IPS DF 19.7 (cell line): ENCODE measurements around the gene ZBTB20.
A peak's percentile ranks its signal among the peaks of the same experiment; 100 is the strongest.

Experiments
- DNase-seq: peaks from one replicate; pipeline ENCODE4 v3.0.0-alpha.2; 2013; ENCODE audit warnings: low read depth, low spot score

Gene ZBTB20

DNA sequence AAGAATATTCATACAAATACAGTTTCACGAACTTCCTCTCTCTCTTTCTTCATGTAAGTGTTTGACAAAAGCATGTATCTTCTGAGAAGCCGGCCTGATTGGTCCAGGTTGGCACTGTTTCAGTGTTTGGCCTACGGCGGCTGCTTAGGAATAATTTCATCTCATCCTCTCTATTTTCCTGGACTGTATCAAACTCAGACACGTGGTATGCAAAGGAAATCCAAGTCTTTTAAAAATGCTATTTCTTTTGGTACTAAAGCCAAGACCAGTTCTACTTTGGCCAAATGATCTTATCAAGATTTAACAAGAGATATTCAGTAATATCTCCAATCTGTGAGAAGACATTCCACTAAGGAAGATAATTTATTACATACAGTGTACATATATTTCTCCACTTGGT lies 700.5 kb downstream of the ZBTB20 start:
- no peak for DNase-seq

DNA sequence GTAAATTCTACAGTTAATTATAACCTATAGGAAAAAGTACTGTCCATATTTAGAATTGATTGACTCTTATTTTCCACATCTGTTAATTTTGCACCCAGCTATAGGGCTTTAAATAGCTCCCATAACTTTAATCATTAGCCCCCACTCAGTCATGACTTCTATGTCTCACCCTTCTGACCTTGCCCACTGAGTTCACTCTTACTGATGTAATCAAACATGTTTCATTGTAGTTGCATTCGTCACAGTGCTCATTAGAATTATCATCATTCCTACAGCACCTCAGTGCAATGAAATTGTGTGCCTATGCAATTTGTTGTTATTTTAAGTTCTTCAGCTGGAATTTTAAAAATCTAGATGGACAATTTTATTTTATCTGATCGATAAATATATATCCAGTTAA lies 701.9 kb downstream of the ZBTB20 start:
- DNase-seq = no peak

DNA sequence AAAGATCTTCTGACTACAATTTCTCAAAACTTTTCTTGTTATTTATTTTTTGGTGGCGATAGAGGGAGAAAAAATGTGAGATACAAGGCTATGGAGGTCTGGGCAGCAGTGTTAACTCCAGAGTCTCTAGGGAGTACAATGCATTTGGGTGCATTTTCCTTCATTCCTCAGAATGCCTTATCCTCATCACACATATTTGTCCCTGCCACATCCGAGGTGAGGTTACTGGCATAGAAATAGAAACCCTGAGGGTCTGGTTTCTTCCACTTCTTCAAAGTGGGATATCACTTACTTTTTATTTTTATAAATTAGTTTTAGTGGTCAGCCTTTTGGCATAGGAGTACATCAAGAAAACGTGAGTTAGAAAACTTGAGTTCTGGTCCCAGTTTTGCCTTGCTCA lies 702.9 kb downstream of the ZBTB20 start:
- DNase-seq = no peak

DNA sequence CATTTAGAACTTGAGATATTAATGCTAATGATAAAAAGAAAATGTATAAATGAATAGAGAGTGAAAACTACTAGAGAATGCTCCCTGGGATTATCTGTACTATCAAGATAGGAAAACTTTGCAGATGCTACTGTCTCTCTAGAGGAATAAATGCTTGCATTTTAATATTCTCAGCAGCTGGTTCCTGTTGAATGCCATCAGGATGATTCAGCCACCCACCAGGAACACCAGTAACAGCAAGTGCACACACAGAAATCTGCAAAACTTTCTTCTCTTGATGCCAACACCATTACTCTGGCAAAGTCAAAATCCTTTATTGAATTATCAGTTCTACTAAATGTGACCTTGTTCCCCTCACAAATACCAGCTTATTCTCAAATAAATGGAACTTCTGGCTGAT lies 704.8 kb downstream of the ZBTB20 start:
- no peak for DNase-seq

DNA sequence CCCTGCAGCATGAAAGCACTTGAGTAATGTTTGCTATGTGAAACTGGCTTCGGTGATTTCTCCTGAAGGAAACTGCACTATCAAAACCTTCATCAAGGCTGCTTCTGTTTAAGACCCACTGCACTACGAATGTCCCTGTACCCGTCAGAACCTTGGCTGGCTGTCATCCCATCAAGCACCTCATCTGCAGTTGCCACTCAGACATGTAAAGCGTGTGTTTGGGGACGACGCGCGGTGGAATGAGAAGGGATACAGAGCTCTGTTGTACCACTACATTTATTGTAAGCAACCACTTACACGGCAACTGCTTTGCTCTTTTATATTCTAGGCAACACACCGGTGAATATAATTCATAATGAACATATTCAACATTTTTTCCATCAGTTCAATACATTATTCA lies 705.7 kb downstream of the ZBTB20 start:
- DNase-seq = no peak

DNA sequence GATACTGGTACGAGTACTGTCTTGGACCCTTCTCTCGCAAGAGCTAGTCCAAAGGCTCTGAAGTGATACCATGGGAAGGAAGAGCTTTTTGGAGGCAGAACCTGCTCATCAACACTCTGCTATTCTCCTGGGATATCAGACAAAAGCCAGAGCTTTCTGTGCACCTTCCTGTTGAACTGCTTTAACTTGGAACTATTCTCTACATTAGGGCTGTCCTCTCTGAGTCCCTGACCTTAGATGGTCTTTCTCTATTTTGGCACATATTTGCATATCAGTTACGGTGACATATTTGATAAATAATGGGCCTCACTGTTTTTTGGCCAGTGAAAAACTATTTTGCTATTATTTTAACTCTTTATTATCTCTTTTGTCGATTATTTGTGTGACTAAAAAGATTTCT lies 706.4 kb downstream of the ZBTB20 start:
- no peak for DNase-seq

DNA sequence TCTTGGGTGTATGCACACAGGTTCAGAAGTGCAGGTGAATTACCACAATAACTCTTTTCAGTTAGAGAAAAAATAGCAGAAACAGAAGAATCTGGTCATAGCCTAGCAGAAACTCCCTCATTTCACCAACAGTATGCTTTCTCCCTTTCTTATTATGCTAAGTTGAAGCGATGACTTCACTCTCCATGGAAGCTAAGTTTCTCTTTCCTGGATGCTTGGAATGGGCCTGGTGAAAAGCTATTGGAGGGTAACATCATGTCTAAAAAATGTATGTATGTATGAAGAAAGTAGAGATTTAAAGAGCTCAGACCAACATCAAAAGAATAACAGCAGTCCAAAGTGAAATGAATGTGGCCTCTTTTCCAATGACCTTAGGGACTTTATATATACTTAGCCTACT lies 707.8 kb downstream of the ZBTB20 start:
- DNase-seq = no peak

DNA sequence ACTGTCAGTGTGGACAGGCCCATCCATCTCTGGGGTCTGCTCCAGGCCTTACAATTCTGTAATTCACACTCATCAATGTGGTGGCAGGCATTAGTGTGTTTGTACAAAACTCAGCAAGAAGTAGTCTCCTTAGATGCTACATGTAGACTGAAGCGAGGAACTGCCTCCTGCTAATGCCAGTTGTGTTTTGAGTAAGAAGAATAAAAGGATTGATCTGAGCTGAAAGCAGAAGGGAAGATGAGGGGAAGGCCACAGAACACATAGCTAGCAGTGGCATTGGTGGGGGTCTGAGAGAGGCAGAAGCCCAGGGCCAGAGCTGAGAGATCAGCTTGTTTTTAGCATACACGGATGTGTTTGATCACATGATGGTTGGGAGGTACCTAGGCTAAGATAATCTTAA lies 709.2 kb downstream of the ZBTB20 start:
- DNase-seq = no peak

DNA sequence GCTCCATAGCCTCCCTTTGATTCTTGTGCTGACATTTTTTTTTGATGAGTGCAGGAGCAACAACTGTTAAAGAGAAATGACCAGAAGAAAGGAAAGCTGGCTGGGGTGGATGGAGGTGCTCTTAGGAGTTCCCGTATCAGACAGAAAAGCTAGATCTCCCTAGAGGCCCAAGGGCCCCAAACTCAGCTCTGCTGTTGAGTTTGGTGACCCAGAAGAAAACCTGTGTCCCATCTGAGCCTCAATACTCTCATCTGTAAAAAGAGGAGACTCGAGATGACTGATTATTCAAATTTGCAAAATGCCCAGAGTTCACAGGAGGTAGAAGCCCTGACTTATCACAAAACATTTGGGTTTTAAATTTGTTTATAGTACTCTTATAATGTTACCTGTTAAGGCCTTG lies 710.9 kb downstream of the ZBTB20 start:
- DNase-seq = no peak

DNA sequence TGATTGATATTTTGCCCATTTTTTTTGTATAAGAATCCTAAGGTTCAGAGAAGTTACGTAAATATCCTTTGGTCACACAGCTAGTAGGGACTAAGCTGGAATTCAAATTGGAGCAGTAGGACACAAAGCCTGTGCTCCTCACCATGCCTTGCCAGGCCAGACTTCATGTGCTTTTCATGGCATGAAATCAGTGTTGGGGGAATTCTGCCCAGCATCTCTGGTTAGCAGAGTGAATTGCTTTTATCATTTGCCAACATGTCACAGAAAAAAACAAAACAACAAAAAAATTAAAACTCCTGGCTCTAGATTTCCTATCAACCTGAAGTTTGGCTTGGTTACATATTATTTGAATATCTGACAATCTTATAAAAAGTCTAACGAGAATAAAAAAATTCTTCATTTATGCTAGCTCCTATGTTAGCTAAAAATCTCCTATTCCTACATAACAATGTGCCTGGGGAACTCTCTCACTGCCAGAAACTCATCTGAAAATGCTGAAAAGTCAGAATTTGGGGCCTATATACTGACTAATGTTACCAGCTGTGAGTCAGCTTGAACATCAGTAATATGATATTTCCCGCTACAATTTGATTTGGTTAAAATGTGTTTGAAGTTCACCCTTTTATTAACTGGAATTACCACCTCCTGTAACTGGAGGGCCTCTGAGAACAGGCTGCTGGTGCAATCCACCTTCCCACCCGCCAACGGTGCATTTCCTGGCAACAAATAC lies 711.5 kb downstream of the ZBTB20 start:
- no peak for DNase-seq

DNA sequence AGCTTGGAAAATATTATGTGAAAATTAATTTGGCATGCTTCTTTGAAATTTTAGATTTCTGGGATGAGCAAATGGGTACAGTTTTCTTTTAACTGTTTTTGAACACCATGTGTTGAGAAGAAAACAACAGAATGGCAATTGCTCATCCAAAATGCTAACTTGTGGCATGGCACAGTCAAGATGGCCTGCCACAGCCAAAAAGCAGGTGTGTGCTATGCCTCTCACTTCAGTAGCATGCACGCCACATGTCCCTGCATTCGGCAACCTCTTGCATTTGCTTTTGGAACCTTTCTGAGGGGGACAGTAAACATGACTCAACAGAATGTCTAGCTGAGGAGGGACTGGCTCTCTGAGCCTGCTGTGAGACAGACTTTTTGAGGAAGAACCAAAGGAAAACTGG lies 714.8 kb downstream of the ZBTB20 start:
- DNase-seq = no peak

DNA sequence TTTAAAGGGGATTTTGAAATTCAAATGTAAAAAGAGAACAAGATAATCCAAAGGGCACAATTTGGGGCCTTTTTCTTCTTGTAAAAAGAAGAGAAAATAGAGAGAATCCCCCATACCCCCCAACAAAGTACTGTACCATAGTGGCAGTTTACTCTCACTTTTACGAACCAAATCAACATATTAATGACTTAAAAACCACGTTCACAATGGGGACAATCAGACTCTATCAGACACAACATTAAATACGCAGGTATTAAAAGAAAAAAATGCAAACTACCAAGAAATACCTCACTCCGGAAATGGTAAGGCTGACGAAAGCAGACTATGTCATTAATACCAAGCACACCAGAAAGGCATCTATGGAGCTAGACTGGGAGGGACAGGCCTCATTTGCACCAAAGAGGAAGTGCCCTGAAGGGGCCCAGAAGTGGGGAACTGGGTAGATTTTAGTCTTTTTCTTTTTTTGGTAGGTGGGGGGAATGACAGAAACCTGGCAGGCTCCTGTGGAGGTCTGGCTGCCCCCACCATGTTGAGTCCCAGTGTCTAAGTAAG lies 719.0 kb downstream of the ZBTB20 start:
- DNase-seq = no peak

DNA sequence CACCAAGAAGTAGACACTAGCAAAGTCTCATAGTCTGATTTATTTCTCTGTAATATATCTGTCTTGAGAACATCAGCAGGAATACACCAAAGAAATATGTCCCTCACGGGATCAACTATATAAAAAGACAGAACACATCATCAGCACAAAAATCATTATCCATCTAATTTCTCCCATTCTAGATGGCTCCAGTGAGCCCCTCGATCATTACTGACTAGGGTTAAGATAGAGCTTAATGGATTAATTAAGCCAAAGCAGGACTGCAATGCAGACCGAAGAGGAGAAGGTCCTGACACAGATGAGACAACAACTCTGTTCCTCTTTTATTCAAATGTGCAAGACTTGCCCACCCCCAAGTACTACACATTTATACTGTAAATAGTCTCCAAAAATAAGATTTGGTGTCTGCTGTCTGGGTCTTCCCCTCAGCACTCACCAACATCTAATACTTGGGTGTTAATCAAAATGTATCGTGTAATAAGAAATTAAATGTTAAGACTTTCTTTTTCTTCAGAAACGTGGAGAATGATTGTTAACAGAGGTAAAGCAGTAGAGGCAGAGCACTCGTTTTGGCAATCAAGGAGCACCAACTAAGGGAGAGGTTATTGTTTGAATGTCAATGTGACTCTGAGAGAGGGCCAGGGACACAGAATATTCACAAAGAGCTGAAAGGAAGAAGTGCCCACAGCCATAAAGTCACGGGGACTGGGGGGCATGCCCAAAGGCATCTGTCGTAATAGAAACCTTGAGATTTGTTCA lies 719.6 kb downstream of the ZBTB20 start:
- no peak for DNase-seq

DNA sequence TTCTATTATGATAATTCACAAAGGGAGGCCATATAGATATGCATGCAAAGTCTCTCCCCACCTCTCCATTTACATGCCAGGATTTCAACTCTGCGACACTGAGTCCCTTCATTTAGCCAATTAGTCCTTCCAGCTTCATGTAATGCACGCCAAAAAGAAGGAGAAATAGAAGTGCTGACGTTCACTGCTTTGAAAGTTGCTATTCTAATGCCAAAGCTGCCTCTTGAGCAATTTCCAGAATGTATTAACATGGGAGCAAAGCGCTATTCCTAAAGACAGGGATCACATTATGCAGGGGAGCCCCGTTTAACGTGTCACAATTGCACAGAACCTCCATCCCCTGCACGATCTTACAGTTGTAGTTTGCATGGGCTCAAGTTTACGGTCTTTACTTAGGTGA lies 722.8 kb downstream of the ZBTB20 start:
- DNase-seq = no peak

DNA sequence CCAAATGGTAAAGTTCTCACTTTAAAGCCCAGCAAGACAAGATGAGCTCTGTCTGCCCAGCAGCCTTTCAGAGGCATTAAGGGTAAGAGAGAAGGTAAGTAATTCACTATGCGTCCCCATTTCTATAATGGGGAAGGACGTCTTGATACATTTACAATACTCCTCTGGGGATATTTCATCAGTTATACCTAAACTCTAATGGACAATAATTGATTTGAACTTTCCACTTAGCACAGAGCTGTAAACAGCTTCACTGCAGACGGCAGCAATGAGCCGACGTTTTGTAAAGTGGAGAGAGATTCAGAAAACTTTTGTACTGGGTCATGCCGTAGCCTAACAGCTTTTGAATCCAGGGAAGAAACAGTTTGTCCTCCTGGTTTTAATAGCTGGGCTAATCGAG lies 725.9 kb downstream of the ZBTB20 start:
- no peak for DNase-seq

DNA sequence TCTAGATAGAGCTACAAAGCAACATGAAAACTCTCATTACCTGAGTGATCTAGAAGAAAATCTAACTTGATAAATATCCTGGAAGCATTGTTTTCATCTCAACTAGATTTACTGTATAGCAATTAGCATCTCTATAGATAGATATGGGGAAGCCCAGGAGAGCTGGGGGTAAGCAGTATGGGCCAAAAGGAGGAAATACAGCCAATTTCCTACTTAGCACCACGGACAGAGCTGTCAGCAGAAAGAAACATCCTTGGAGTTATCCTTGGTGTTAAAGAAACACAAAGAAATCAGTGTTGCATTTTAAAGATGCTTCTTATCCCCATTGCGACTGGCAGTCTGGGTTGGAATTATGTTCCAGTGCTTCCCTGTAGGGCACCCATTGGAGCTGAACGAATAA lies 727.0 kb downstream of the ZBTB20 start:
- DNase-seq = no peak

DNA sequence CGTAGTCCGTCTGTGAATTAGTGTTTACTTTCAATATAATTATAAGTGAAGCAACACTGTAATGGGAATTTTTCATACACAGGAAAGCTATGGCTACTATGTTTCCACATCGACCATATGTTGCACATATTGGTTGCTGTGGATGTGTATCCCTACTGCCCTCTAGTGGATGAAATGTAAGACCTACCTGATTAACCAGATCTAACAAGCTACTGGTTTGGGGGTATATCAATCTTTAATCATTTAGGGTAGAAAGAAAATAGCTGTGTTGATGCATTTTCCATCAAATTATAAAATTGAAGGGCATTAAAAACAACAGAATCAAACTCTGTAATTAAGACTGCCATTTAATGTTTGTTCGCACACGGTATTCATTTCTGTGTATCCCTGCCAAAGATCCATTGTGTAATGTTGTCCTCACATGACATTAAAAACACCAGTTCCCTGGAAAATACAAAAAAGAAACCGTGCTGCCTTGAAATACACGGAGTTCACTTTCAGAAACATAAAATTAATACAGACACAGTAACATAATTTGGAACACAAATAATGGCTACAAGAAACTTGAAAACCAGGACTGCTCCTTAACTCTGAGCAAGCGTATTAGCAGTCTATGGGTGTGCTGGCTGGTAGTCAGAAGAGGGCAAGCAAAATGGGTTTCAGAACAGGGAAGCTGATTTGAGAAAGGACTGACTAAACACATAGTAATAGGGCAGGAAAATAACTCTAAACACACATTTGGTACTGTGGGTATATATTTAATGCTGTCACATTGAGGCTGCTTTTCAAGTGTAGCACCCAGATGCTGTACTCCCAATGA lies 728.2 kb downstream of the ZBTB20 start:
- DNase-seq = peak; percentile 17

DNA sequence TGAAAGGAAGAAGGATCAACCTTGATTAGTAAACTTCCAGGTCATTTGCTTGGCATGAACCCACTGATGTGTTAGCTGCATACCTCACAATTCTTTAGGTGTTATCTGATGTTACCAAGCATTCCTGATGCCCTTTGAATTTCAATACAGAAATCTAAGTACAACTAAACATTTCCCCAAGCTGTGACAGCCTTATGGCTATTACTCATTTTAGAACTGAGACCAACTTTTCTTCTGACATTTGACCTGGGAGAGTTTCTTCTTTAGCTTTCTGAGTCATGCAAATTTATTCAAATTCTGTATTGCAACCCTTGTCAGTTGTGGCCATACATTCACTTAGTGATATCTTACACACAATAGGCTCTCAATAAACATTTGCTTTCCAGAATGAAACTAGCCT lies 729.0 kb downstream of the ZBTB20 start:
- no peak for DNase-seq

DNA sequence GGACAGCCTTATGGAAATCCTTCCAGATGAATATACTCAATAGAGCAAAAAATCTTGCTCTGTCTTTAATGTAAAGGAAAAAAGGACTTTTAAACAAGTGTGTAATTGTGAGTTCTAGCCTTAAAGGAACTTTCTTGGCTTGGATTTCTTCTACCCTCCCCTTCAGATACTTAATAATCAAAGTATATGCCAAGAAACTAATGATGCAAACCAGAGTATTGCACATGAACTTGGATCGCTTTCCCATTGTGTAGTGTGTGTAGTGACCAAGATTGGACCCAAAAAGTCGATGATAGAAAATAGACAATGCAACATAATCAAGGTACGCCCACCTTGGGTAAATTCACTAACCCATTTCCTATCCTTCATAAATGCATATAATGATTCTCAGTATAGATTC lies 729.4 kb downstream of the ZBTB20 start:
- DNase-seq = no peak

DNA sequence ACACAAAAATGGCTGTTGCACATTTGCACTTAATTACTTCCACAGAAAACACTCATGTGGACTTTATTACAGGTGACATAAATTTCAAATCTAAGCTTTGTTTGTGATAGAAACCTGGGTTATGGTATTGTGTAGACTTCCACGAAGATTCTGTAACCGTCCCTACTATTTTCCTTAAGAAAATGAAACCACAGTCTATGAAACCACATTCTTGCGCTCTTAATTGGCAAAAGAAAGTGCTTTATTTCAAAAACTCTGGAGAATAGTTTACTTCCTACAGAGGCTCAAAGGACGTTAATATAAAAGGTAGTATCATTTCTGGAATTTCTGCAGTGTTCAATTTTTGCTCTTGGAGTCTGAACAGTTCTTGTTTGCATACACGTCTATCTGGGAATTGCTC lies 729.8 kb downstream of the ZBTB20 start:
- no peak for DNase-seq

DNA sequence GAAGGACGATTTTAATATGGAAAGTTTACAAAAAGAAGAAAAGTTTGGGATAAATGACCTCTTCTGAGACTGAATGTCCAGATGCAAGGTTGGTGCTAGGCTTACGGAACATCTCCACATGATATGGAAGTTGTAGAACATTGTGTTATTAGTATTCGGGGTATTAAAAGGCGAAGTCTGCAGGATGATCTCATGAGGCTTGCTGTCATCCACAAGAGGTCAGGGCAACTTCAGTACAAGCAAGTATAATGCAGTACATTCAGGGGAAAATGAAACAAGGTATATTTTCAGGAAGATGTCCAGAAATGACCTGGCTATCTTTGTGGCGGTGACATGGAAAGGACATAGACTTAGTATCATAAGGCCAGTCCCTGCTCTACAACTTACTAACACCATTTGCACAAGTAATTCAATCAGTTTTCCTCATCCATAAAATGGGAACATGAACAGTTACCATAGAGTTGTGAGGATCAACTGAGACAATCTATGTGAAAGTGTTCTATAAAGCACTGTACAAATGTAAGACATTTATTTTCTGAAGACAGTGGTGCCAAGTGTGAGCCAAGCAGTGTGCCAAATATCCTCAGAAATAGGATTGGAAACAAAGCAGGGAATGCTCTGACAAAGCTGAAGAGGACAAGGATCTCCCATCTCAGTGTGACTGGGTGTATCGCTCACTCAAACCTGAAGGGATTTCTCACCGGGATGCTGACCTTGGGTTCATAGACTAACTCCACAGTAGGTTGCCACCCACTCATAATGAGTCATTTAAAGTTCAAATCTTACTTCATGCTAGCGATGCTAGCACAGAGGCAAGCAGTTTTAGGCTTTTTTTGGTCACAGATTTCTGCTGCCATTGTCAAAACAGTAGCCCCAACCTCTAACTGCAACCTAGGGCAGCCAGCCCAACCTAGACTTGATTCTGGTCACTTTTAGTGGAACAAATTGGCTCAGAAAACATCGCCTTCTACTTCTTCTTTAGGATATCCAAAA lies 735.0 kb downstream of the ZBTB20 start:
- DNase-seq = no peak
